K562 (cell line): Measurements from ENCODE around the gene TUBGCP5. TPM values are rescaled to one million over a fixed set of nuclear protein-coding genes. Genes with fewer than 3 reads are reported as not detected.

Source experiments
- ATAC-seq: fragments of 200-7000 bp; cut with Tn5 transposase; 3 replicates; pipeline ENCODE4 v1.9.1; 2020; ENCODE audit warnings: moderate library complexity
- BruUV-seq: library from RNA; stranded (reverse); fragments of 400-500 nt; replicated peaks from 2 replicates; lab custom pipeline; 2021; lab: Mats Ljungman, UMichigan
- CTCF ChIA-PET: fragments of 300-600 bp; formaldehyde crosslinking; extraction: SDS; loops from one replicate; lab custom pipeline; 2021; ENCODE audit warnings: low intra/inter-chr PET ratio; lab: Yijun Ruan, JAX
- POLR2A ChIA-PET: fragments of 300-600, 350-650 bp; sonication (Branson Sonifier 250); formaldehyde crosslinking; extraction: SDS; loops from one replicate; lab custom pipeline; 2021; ENCODE audit warnings: antibody characterized with exemption, inconsistent platforms; lab: Yijun Ruan, JAX
- DNase-seq, 4 experiments: peaks; one replicate each; pipeline versions ENCODE4 v3.0.0 to v3.0.0-alpha.2; 2011 to 2018; ENCODE audit warnings: low spot score in 3 of 4, mixed read lengths in 3 of 4; ENCODE audit errors: extremely low read depth in 1 of 4
- FAIRE-seq: peaks from 2 replicates; lab custom pipeline; 2011; peaks lifted over from hg19 to GRCh38; lab: Jason Lieb, UNC
- H2AFZ ChIP-seq: 2 replicates; pipeline ENCODE4 v1.6.0; 2011; ENCODE audit warnings: low read depth, low read length, control low read depth, inconsistent platforms
- H3K27ac ChIP-seq: fragments of 200-600 bp; 3 replicates; pipeline ENCODE4 v1.8.0; 2011; ENCODE audit warnings: low read depth, mild to moderate bottlenecking, control low read depth, inconsistent platforms, low read length, moderate library complexity, mixed read lengths; ENCODE audit errors: extremely low read depth
- H3K27me3 ChIP-seq, 2 experiments: fragments of 300-600 bp in 1 of 2; 2 replicates in 1 of 2; 3 replicates in 1 of 2; pipeline versions ENCODE4 v1.6.0 to v1.8.0; 2011; ENCODE audit warnings: inconsistent platforms in 2 of 2, low read length in 2 of 2, mild to moderate bottlenecking in 1 of 2, mixed read lengths in 1 of 2, moderate library complexity in 1 of 2; ENCODE audit not compliant: control insufficient read depth in 2 of 2, insufficient read depth in 2 of 2
- H3K36me3 ChIP-seq: fragments of 300-600 bp; 3 replicates; pipeline ENCODE4 v1.8.0; 2011; ENCODE audit warnings: mild to moderate bottlenecking, low read length, inconsistent platforms; ENCODE audit not compliant: control insufficient read depth, insufficient read depth
- H3K4me1 ChIP-seq, 2 experiments: fragments of 200-600 bp in 1 of 2; replicated peaks in 1 of 2; 2 replicates in 1 of 2; 3 replicates in 1 of 2; pipeline versions ENCODE4 v1.5.1 to v1.8.0; 2011; ENCODE audit warnings: inconsistent platforms in 2 of 2, low read length in 2 of 2, mild to moderate bottlenecking in 1 of 2, mixed read lengths in 1 of 2, moderate library complexity in 1 of 2; ENCODE audit not compliant: control insufficient read depth in 2 of 2, insufficient read depth in 2 of 2
- H3K4me2 ChIP-seq: 2 replicates; pipeline ENCODE4 v1.6.1; 2011; ENCODE audit warnings: low read length, control low read depth, inconsistent platforms, mixed read lengths; ENCODE audit not compliant: insufficient read depth
- H3K4me3 ChIP-seq: fragments of 200-600 bp; sonication (generic), shearing (Covaris generic); 2 replicates; pipeline ENCODE4 v1.5.1; 2016; ENCODE audit warnings: control low read depth, inconsistent platforms
- H3K79me2 ChIP-seq: fragments of 200-600 bp; 3 replicates; pipeline ENCODE4 v1.8.0; 2011; ENCODE audit warnings: low read length, inconsistent platforms; ENCODE audit not compliant: control insufficient read depth, insufficient read depth
- H3K9ac ChIP-seq, 2 experiments: 2 replicates each; pipeline versions ENCODE4 v1.6.0 to v1.6.1; 2011; ENCODE audit warnings: low read depth in 2 of 2, low read length in 2 of 2, control low read depth in 1 of 2, inconsistent platforms in 1 of 2, mild to moderate bottlenecking in 1 of 2, mixed read lengths in 1 of 2; ENCODE audit not compliant: insufficient read depth in 1 of 2
- H3K9me1 ChIP-seq: one replicate; pipeline ENCODE4 v1.6.0; 2011; ENCODE audit warnings: inconsistent platforms, mild to moderate bottlenecking, low read length, moderate library complexity; ENCODE audit not compliant: control insufficient read depth, insufficient read depth
- H3K9me3 ChIP-seq: replicated peaks from 2 replicates; pipeline ENCODE4 v1.5.1; 2011; ENCODE audit warnings: low read depth, low read length, inconsistent platforms; ENCODE audit not compliant: control insufficient read depth, insufficient read depth
- H4K20me1 ChIP-seq: replicated peaks from 2 replicates; pipeline ENCODE4 v1.6.1; 2011; ENCODE audit warnings: low read length, inconsistent platforms, mixed read lengths; ENCODE audit not compliant: control insufficient read depth, insufficient read depth
- BRD9 ChIP-seq: fragments of 450-650 bp; IDR thresholded peaks from 2 replicates; pipeline ENCODE4 v1.6.1; 2018; ENCODE audit warnings: low read depth; ENCODE audit not compliant: partially characterized antibody
- ELK3 ChIP-seq: fragments of 450-650 bp; formaldehyde crosslinking; IDR thresholded peaks from 2 replicates; pipeline ENCODE4 v1.4.0; 2020; ENCODE audit warnings: mild to moderate bottlenecking
- FOXK2 ChIP-seq, 2 experiments: fragments of 450-650 bp; IDR thresholded peaks in 1 of 2; conservative IDR thresholded peaks in 1 of 2; 2 replicates each; pipeline ENCODE4 v1.6.1; 2016; ENCODE audit warnings: low read depth in 2 of 2, mild to moderate bottlenecking in 1 of 2
- GTF2E2 ChIP-seq: fragments of 200-800 bp; sonication (Bioruptor generic); IDR thresholded peaks from 2 replicates; pipeline ENCODE4 v1.6.1; 2016; ENCODE audit warnings: missing genetic modification characterization, missing compliant biosample characterization
- HDAC2 ChIP-seq: fragments of 450-650 bp; IDR thresholded peaks from 2 replicates; pipeline ENCODE4 v1.6.1; 2016; ENCODE audit warnings: mild to moderate bottlenecking
- KDM1A ChIP-seq, 2 experiments: fragments of 450-650 bp; IDR thresholded peaks; 2 replicates each; pipeline ENCODE4 v1.6.1; 2016; ENCODE audit warnings: mild to moderate bottlenecking in 2 of 2
- NKRF ChIP-seq: fragments of 450-650 bp; IDR thresholded peaks from 2 replicates; pipeline ENCODE4 v1.6.1; 2016; ENCODE audit warnings: borderline replicate concordance
- PHF8 ChIP-seq: fragments of 200-600 bp; sonication (generic); IDR thresholded peaks from 2 replicates; pipeline ENCODE4 v1.6.1; 2012; ENCODE audit warnings: mixed run types, mild to moderate bottlenecking, inconsistent platforms, low read length, moderate library complexity, borderline replicate concordance
- POLR2AphosphoS2 ChIP-seq: IDR thresholded peaks from 2 replicates; pipeline ENCODE4 v1.6.1; 2012; ENCODE audit warnings: low read length, improper control_type of control experiment
- RBM22 ChIP-seq: fragments of 200-400 bp; formaldehyde crosslinking; IDR thresholded peaks from 2 replicates; pipeline ENCODE4 v1.6.1; 2018; ENCODE audit warnings: low read length, low read depth; ENCODE audit not compliant: poor library complexity, severe bottlenecking
- RFX5 ChIP-seq: IDR thresholded peaks from 2 replicates; pipeline ENCODE4 v1.6.1; 2011; ENCODE audit warnings: low read depth, mild to moderate bottlenecking, improper control_type of control experiment, low read length
- SMARCA4 ChIP-seq: fragments of 450-650 bp; IDR thresholded peaks from 2 replicates; pipeline ENCODE4 v1.6.1; 2016
- SRSF1 ChIP-seq: fragments of 200-400 bp; formaldehyde crosslinking; IDR thresholded peaks from 2 replicates; pipeline ENCODE4 v1.6.1; 2017; ENCODE audit warnings: mild to moderate bottlenecking, low read depth, low read length, moderate library complexity
- SRSF3 ChIP-seq: fragments of 200-400 bp; formaldehyde crosslinking; IDR thresholded peaks from 2 replicates; pipeline ENCODE4 v1.6.1; 2016; ENCODE audit warnings: mild to moderate bottlenecking, low read length, moderate library complexity; ENCODE audit not compliant: insufficient read depth
- STAG1 ChIP-seq: sonication (generic); formaldehyde crosslinking; IDR thresholded peaks from 2 replicates; pipeline ENCODE4 v1.5.0; 2020; ENCODE audit warnings: missing genetic modification reagents, borderline replicate concordance
- TEAD1 ChIP-seq, 2 experiments: fragments of 450-650 bp in 1 of 2; sonication (generic) in 1 of 2; formaldehyde crosslinking; IDR thresholded peaks; 2 replicates each; pipeline versions ENCODE4 v1.4.0 to v1.8.0; 2020 to 2022; ENCODE audit warnings: mild to moderate bottlenecking in 2 of 2, missing genetic modification reagents in 1 of 2
- VEZF1 ChIP-seq: fragments of 200-800 bp; sonication (Bioruptor generic); IDR thresholded peaks from 2 replicates; pipeline ENCODE4 v1.6.1; 2017; ENCODE audit warnings: missing genetic modification characterization, missing compliant biosample characterization
- whole genome bisulfite sequencing: fragments of 100-300 bp; shearing (Covaris generic); methylation state at CpG from one replicate; pipeline ENCODE4 v1.1.6; 2016; ENCODE audit warnings: low coverage, mixed read lengths; ENCODE audit not compliant: insufficient coverage; ENCODE audit errors: missing lambda C conversion rate; 5-methylcytosine and 5-hydroxymethylcytosine counted together
- in situ Hi-C: fragments of 300-500 bp; cut with MboI; formaldehyde crosslinking; loops from 4 replicates; pipeline ENCODE4 v1.15.0; 2018; ENCODE audit warnings: inconsistent platforms, mixed read lengths
- intact Hi-C: fragments of 100-400 bp; cut with micrococcal nuclease; formaldehyde crosslinking; loops from 2 replicates; pipeline ENCODE4 v1.14.2; 2022
- polyA plus RNA-seq, 8 experiments: library from polyadenylated mRNA; depleted of rRNA in 4 of 8; stranded (reverse) in 5 of 8; unstranded in 3 of 8; fragments of >200 nt; fragmentation: Nextera tagmentation in 2 of 8; fragmentation: Illumina TruSeq in 1 of 8; extraction: Ambion mirVana in 2 of 8; extraction: Trizol in 1 of 8; gene quantifications; 2 replicates each; pipeline versions ENCODE4 v1.2.1 to v1.2.3, GENCODE V29; 2011 to 2014; ENCODE audit warnings: inconsistent platforms in 1 of 8, missing spikeins in 1 of 8
- total RNA-seq, 7 experiments: library from RNA; depleted of rRNA in 6 of 7; stranded (reverse); fragments of >200 nt in 6 of 7; fragmentation: Illumina TruSeq in 2 of 7; extraction: Trizol in 2 of 7; gene quantifications; 2 replicates each; pipeline versions ENCODE4 v1.2.1 to v1.2.3, GENCODE V29; 2011 to 2021; ENCODE audit warnings: low replicate concordance in 1 of 7

TUBGCP5 gene
- total and polyA plus RNA-seq, 9 of the 15 experiments (the other 6 are each of a cell fraction or from before 2014, with no cell fraction given), result 5.8 to 33.9 (median 23.2) TPM

DNA sequence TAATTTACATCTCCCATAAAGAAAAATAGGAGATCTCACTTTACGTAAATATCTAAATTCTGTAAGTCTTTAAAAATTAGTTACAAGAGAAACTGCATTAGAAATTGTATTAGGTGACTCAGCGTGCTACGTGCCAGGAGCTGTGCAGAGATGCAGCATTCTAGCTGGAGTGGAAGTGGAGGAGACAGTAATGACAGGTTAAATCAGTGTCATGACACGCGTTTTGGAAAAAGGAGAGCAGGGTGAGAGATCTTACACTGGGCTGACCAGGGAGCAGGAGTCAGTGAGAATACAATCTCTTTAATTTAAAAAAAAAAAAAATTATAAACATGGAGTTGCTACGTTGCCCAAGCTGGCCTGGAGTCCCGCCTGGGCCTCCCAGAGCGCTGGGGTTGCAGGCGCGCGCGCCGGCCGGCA lies 635 bp downstream of the TUBGCP5 start:
- under 1% methylated on average over 14 of the region's 14 CpGs for WGBS
- H3K9me3 ChIP-seq, result no peaks in the 10 kb centered on the region
- peak; percentile 28 for ATAC-seq
- no peak for FAIRE-seq
- H3K4me3 ChIP-seq, result peak overlapping the region; percentile 93
- ChIA-PET CTCF (no interaction called here), POLR2A (interaction anchor here (0.6 to 2.8 kb wide), 6 partner anchors 9 to 608 kb away, joined by 3 to 24 read pairs (median 4); partner anchors contain the start of gene NIPA2)
- no TSS peak for BruUV-seq
- peak overlapping the region; percentile 89 for H3K27ac ChIP-seq
- peaks cover 3 to 6% of the 10 kb centered on the region in 2 experiments; a peak in 4 of 5 replicates for H3K4me1 ChIP-seq
- peak overlapping the region; percentile 78 to 98 for H3K9ac ChIP-seq
- H3K27me3 ChIP-seq, result no peaks in the 10 kb centered on the region
- H3K9me1 ChIP-seq, result no peaks in the 10 kb centered on the region
- H3K36me3 ChIP-seq, result peaks cover 25% of the 10 kb centered on the region; the same call in 1 of the 3 replicates
- peaks cover 18% of the 10 kb centered on the region for H3K79me2 ChIP-seq
- intact Hi-C loops (loop anchor here (5.0 kb wide), 1 partner anchor 44 kb away; no protein-coding TSS in a partner anchor), in situ Hi-C loops (no loop called here)
- peak in 1 of 4 experiments; percentile 57 for DNase-seq
- H2AFZ ChIP-seq, result peak overlapping the region; percentile 91; the same call in 1 of the 2 replicates
- H3K4me2 ChIP-seq, result peak overlapping the region; percentile 96
- H4K20me1 ChIP-seq, result no peaks in the 10 kb centered on the region
- 0 out of 2 replicates have a peak, but pooled peaks have one; percentile 18 for TF ChIP-seq NKRF
- TF ChIP-seq SMARCA4, result 0 out of 2 replicates have a peak, but pooled peaks have one; percentile 18
- TF ChIP-seq RFX5, result no peak
- peak; percentile 15 for TF ChIP-seq RBM22
- no peak for TF ChIP-seq STAG1 (CRISPR knock-in tag)
- peak in 1 of 2 experiments; percentile 19; a peak in 1 of 4 replicates for TF ChIP-seq KDM1A (IDR thresholded peaks at IDR 0.05)
- no peak for TF ChIP-seq BRD9
- TF ChIP-seq POLR2AphosphoS2, result no peak
- no peak for TF ChIP-seq ELK3 (CRISPR knock-in tag)
- TF ChIP-seq SRSF1, result no peak
- no peak for TF ChIP-seq SRSF3
- no peak for TF ChIP-seq TEAD1 (CRISPR knock-in tag; IDR thresholded peaks at IDR 0.05)
- TF ChIP-seq PHF8, result no peak
- TF ChIP-seq HDAC2, result peak; percentile 62; the same call in 1 of the 2 replicates
- peak; percentile 30; the same call in 1 of the 2 replicates for TF ChIP-seq VEZF1 (CRISPR knock-in tag)
- peak in 1 of 2 experiments; percentile 27; a peak in 1 of 4 replicates for TF ChIP-seq FOXK2 (conservative IDR thresholded peaks at IDR 0.05 in 1 of 2, IDR thresholded peaks at IDR 0.05 in 1 of 2; ENCODE audit: low read depth in 2 of 2)
- TF ChIP-seq GTF2E2 (tag), result no peak
